NCI-H1105 (cell line): Measurements from ENCODE around the gene NALCN.

ENCODE experiments used
- DNase-seq: peaks from one replicate; lab custom pipeline; 2025; lab: John Stamatoyannopoulos, UW

Gene NALCN

DNA sequence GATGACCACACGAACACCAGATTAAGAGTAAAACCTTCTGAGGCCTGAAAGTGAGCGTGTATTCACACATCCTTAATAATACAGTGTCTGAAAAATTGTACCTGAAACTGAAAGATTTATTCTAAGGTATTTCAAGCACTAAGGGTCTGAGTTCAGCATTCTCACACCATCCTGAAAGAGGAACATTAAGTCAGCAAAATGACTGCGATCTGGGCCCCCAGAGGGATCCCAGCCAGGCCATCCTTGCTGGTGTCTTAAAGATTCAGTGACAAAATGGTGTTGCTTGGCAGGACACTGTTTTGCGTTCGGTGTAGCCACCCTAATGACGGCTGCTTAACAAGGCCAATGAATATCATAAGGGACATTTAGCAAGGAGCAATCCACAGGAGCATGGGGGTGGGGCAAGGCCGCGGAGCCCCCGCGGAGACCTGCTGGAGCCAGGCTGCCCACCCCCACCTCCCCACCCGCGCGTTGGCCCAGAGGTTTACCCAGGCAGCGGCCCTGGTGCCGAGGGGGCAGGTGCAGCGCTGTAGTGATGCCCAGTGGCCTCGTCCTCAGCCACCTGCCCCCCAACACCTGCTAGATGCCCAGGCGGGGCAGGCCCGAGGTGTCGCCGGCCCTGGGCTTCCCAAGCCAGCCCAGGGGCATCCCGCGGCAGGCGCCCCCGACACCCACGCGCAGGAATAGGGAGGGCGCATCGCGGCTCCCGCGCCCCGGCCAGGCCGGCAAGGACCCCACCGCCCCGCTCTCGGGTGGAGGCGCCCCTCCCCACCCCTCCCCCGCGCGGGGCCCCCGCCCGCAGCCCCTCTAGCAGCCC, 742 bp downstream of the NALCN start:
- DNase-seq, result no peak

DNA sequence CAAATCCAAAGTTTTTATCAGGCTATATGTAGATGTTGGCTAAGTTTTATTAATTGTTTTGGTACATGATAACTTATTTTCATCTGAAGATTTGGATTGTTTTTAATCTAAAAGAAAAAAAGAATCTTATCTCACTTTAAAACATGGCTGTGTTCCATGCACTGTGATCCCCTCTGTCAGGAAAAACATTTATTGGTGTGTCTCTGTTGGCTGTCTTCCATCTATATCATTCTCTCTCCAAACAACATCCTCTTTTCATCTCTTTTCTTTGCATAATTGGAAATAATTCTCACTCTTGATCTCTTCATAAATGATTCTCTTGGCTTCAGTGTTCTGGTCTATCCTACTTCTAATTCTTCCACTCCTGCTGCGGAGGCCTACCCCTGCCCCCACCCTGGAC, 4.2 kb downstream of the NALCN start:
- DNase-seq, result no peak

DNA sequence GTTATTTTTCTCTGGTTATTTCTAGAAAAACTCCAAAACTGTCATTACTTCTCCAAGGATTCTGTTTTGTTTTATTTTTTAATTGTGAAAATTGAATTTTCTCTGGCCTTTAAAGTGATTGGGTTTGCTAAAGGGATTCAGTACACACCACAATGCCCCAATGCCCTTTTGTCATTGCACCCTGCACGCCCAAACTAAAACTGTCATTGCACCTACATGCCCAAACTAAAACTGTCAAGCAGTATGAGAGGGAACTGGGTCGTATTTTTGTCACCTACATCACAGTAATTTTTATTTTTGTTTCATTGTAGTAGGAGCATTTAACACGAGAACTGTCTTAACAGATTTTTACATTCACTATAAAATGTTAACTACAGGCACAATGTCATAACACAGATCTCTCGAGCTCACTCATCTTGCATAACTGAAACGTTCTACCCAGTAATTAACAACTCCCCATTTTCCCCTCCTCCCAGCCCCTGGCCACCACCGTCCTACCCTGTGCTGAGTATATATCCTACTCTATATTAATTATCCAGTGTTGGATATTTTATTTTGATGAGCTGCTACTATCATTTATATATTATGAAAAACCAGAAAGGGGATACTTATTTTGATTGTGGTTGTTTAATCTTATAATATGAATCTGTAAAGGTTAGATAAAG, 7.2 kb downstream of the NALCN start:
- no peak for DNase-seq

DNA sequence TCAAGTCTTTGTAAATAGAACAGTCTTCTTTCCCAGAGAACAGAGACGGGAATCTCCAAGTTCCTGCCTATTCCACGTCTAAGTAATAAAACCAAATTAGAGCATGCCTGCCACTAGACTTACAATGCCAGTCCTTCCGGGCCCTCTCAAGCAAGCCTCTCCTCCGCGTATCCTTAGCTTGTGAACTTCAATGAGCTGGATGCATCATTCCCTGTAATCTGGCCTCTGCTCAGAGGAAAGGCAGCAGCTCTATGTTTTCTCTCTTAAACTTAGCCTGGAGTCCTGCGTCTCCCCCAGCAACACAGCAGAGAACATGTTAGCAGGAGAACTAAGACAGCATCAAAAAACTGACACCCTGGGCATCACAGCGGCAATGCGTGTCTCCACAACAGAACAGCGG, 8.2 kb downstream of the NALCN start:
- no peak for DNase-seq

DNA sequence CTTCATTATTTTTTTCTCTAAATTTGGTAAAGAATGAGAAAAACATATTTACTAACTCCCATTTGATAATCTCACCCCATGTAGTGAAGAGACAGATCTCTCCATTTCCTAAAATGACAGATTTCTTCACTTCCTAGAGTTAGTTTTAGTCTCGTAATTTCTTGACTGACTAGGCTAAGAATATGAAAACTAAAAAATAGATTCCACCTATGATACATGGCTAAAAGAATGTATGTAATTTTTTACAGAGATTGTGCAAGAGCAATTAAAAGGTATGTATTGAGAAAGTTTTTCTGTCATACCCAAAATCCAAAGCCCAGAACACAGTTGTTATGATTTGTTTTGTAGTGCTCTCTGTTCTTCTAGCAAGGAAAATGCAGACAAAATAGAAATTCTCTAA, 9.5 kb downstream of the NALCN start:
- no peak for DNase-seq

DNA sequence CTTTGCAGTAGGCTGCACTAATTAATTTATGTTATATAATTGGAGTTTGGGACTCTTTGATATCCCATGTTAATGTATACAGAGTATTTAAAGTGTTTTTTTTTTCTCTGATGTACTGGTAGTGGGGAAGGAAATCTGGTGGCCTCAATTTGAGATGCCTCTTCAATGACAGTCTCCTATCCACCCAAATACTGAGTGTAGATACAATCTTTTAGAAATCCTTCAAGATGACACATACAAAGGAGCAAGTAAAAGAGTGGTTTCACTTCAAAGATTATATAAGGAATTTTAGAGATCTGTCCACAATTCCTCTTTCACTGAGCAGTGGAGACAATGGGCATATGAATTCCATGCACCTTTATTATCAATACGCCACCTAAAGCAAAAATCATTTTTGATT, 15.1 kb downstream of the NALCN start:
- DNase-seq, result no peak

DNA sequence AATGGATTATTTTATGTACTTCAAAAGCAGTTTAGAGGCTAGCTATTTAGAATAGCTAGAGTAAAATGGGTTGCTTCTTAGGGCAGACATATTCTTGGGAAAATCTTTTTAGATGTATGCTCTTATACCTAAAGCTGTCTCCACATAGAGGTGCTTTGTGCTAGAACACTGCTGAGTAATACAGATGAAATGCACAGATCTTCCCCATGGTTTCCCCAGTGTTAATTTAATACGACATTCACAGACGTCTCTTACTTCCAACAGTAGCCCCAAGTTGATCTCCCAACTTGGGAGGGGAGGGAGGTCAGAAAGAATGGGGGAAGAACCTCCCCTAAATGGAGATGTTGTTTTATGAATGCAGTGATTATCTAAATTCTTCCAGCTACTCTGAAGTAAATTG, 16.9 kb downstream of the NALCN start:
- DNase-seq, result no peak

DNA sequence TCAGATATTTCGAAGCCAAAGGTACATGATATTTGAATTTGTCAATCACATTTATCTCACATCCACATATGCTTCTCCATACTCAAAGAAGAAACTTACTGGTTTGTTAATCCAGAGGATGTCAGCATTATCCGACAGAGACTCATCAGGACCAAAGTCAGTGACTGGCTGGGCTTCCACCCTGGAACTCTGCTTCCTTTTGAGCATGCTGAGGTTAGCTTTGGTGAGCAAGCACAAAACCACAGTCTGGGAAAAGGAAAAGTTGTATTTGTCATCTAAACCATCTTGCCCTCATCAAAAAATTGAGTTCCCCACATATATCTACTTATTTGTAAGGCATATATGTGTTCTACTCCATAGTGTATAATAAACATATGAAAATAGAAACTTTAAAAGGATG, 17.4 kb downstream of the NALCN start:
- no peak for DNase-seq

DNA sequence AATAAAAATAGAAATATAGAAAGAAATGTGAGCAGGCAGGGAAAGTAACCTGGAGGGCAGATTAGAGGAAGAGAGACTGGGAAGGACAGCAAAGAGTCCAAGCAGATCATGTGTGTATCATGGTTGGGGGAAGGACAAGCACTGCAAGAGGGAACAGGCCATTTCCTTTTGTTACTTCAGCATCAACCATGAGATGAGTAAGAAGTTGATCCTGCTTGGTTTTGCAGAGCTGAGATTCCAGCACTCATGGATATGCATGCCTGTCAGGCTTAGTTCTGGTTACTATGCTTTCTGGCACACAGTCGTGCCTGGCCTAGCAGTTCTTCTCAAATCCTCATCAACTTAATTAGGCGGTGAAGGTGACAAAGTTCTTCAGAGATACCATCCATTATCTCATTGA, 18.1 kb downstream of the NALCN start:
- no peak for DNase-seq

DNA sequence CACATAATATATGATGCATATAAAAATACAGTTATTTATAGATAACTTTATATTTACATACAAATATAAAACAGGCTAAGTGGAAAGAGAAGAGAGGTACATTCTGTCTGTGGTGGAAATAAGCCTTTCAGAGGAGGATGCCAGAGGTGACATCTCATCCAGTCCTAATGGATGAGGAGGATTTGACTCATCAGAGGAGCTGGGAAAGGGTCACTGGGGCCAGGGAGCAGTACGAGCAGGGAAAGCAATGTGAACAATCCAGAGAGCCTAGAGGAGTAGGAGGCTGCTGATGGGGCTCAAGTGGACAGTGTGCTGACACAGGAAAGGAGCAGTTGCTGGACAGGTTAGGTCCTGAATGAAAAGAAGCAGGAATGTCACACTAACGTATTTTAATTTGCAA, 18.6 kb downstream of the NALCN start:
- DNase-seq, result no peak

DNA sequence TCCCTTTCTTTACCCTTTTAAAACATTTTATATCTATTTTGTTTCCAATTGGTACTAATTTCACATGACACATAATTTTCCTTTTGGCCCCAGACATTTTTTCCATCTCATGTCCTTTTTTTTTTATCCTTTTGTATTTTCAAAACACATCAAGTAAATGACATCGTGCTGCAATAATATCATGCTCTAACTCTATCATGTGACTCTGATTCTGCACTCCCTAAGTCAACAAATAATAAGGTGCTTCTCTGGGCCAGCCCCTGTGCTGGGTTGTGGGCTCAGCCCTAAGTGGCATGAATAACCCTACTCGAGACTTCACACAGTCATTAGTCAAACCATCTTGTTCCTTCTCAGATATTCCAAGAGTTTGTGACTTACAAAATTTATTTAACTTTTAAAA, 21.7 kb downstream of the NALCN start:
- no peak for DNase-seq

DNA sequence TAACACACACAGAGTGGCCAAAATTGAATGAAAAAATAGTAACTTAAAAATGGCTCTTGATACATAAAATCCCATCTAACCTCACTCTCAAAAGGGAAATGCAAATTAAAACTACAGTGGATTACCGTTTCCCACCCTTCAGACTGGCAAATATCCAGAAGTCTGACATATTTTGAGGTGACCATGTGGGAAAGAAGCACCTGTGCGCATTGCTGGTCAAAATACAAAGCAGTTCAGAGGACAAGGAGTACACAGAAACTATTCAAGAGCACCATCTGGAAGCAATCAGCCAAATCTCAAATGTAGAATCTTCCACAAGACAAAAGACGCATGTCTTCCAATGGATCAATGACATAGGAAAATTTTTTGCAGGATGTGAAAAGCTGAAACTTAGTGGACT, 23.2 kb downstream of the NALCN start:
- DNase-seq, result no peak

DNA sequence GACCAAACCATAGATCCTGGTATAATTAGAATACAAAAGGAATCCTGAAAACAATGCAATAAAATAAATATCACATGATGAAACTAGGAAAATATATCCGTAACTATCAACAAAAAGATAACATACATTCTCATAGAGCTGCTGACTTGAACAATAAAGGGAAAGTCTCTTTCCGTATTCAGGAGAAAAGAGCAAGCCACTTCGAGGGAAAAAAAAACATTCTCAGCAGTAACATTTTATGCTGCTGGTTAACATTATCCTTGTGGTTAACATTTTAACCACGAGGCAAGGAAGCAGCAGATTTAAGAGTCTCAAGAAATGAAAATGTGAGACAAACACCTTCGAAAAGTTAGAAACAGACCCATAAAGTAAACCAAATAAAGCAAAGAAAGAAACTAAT, 25.8 kb downstream of the NALCN start:
- DNase-seq, result no peak

DNA sequence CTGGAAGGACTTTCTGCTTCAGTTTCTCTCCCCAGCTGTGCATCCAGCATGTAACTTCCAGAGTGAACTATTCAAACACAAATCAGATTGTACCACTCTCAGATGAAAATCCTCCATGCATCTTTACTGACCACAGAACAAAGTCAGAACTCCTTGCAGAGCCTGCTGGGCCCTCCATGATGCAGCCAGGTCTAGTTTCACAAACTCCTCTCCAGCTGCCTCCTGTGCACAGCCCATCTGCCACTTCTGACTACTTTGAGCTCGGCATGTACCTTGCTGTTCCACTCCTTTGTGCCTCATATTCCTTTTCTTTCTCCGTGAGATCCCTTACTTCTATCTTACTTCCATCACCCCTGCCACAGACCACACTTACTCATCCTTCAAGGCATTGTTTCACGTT, 31.4 kb downstream of the NALCN start:
- no peak for DNase-seq

DNA sequence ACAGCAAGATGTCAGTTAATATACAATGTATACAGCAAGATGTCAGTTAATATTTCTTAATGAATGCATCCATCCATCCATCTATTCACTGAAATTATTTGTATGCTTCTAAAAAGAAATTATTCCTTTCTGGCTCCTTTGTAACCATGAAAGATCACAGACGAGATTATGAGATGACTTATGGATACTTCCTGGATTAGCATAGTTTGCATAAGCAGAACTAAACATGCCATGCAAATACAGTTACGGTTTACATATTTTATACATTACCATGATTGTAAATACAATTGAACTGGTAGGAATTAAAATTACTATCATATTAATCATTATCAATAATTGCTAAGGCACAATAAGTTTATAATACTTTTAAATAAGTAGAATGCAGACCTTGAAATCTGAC, 32.7 kb downstream of the NALCN start:
- DNase-seq, result no peak

DNA sequence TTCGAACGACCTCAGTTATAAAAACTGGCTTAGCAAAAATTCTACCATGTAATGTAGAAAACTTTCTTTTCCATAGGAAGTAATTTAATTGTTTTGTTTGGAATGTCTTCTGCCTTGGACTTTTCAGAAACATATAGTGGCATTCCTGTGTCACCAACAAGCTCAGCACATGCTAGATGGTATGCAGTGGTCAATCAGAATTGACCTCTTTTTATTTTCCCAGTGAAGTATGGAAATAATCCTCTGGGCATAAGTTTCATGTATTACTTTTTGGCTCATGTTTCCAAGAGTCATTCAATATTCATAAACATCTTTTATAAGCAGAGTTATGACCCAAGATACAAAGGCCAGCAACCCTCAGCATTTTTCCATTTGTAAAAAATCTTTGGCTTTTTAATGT, 33.6 kb downstream of the NALCN start:
- DNase-seq, result no peak

DNA sequence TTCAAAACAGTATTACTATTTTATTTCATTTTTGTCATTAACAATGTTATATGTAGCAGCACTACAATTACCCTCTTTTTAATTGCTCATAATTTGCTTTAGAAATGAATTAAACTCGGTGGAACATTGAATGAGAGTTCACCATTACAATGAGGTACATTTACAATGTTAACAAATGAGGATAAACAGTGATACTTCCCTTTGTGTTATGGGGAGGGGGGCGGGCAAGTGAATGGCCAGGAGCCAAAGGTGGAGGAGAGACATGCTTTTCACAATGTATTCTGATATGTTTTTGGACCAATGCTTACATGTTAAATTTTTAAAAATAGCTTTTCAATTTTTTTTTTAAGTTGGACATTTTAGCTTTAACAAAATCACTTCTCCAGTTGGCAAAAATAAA, 34.2 kb downstream of the NALCN start:
- DNase-seq, result peak; percentile 36

DNA sequence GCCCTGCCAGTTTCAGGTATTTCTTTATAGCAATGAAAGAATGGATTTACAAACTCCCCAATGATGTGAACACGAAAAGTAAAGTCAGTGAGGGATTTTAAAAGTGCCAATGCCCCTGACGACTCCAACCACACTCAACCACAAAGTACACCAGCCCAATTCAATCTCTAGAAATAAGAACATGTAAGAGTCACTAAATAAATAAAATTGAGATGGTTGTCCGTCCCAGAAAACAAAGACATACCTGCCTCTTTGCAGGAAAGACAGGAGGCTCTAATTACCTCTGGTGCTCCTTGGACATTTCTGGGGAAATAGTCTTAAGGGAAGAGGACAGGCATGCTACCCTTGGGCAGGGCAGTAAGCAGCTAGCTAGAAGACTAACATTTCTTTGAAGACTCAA, 55.8 kb downstream of the NALCN start:
- no peak for DNase-seq

DNA sequence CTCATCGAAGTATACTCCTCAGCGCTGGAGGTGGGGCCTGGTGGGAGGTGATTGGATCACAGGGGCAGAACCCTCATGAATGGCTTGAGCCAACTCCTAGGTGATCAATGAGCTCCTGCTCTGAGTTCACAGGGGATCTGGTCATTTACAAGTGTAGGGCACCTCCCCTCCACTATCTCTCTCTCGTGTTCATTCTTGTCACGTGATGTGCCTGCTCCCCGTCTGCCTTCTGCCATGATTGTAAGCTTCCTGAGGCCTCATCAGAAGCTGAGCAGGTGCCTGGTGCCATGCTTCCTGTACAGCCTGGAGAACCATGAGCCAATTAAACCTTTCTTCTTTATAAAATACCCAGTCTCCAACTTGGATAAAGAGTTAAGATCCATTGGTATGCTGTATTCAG, 61.4 kb downstream of the NALCN start:
- DNase-seq, result no peak

DNA sequence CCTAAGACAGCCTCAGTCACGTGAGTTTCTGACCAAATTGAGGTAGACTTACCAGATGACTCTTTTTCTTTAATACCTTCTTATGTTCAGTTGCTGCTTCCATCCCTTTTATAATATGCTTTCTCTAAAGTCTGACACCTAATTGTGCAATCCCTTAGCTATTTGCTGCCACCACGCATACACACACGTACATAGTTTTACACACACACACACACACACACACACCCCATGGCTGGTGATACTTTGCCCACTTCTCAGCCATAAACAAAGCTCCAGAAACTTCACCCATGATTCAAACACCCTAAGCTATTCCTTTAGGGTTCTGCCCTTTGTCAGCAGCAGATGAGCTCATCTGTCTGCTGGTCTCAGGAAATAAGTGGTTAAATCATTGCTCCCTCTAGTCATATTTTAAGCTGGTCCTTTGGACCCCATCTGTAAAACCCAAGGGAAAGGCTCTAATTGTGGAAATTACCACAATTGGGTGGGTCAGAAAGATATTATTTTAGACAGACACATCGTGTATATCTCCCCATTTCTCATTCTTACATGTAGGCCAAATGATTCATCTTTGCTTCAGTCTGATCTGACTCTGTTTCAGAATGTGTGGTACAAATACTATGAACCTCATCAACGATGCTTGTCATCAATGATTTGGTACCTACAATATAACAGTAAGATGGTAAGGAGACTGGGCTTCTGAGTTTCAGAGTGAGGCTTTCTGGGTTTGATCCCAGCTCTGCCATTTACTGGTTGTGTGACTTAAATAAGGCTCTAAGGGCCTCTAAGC, 69.2 kb downstream of the NALCN start:
- DNase-seq, result no peak

DNA sequence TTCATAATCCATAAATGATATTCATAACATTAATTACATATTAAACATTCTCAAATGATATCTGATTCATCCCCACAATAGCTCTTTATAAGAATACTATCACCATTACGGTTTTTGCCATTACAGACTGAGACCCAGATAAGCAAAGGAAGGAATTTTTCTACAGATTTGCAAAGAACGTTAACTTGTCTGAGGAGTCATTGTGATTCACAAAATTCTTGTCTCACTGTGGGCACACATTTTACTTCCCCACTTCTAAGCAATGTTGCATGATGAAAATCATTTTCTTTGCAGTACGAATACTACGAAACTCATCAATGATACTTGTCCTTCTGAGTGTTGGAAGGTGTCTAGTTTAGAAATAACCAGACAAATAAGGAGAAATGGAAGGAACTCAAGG, 70.1 kb downstream of the NALCN start:
- DNase-seq, result no peak

DNA sequence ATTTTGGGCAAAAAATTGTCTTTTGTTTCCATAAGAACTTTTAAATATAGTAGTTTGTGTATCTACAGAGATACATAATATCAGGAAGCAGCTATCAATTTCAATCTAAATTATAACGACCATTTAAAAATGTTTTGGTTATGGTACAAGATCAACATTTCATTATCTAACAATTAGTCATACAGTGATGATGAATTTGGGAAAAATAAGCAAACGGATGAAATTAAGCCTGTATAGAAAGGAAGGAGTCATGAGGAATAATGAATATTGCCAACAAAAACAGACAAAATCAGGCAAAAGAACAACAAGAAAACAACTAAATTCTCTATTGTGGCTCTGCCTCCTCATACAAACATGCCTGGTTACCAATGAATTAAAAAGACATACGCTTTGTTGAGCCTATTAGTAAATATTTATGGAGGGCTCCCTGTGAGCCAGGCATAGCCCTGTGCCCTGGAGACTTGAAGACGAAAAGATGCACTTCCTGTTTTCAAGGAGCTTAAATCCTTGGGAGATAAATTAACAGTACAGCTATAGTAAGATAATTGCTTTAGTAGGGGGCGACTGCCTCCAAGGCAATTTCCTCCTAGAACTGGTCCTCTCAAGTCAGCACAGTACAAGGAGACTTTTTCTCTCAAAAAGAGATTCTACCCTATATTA, 73.0 kb downstream of the NALCN start:
- DNase-seq, result no peak

DNA sequence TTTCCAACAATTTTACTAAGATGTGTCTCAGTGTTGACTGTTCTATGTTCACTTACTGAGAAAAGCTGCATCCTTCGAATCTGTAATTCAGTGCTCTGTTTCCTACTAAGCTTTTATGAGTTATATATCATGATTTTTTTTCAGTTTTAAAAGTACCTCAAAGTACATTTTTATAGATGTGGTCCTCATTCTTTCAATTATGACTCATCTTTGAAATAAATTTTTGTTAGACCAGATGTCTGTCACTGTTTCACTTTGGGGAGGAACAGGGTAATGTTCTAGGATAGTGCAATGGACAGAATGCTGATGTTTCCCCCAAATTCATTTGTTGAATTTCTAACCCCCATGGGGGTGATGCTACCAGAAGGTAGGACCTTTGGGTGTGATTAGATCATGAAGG, 74.8 kb downstream of the NALCN start:
- DNase-seq, result no peak
